Measurements from ENCODE around the gene TYMP.

The TYMP gene

DNA sequence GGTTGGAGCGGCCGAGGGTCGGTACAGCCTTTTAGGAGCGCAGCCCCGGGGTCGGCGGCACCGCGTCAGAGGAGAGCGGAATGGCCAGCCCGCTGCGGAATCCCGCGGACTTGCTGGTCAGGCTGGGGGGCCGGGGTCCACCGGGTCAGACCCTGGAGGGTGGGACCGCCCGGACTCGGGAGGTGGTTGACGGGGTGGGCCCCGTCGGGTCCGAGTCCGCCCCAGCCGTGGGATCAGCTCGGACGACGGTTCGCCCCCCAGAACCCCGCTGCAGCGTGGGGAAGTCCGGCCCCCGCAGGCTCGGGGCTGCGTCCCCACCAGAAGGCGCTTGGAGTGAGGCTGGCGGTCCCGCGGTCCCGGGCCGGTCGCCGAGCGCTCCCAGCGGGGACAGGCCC lies 48.8 kb downstream of the TYMP start:
- no peaks in the 10 kb centered on the region for H3K4me1 ChIP-seq (ENCODE audit: control insufficient read depth, low read depth, low read length)
- H3K9me3 ChIP-seq (ENCODE audit: control insufficient read depth, low read depth, low read length), result no peaks in the 10 kb centered on the region
- H3K9ac ChIP-seq (ENCODE audit: low read length), result no peak overlapping the region
- peak overlapping the region; percentile 54 for H3K4me3 ChIP-seq (ENCODE audit: low read length)
- H3K27ac ChIP-seq (ENCODE audit: low read length), result no peak overlapping the region
- no peaks in the 10 kb centered on the region for H3K36me3 ChIP-seq (ENCODE audit: control insufficient read depth, low read depth, low read length)
- peaks cover 21% of the 10 kb centered on the region for H3K27me3 ChIP-seq (ENCODE audit: control insufficient read depth, insufficient read depth, low read length)

DNA sequence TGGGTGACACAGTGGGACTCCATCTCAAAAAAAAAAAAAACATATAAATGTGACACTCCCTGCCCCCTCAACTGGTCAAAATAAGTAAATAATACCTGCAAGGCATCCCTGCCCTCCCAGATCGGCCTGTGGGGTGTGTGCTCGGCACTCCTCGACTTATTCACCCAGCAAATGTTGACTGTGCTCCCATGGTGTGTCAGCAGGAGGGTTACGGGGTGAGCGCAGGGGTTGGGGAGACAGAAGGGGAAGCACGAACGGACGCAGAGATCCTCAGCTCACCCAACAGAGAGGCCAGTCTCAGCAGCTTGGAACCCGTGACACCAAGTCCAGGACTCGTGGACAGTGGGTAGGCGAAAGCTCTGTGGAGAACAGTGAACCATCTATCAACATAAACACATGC lies 50.1 kb downstream of the TYMP start:
- Histone ChIP-seq H3K9me3 (ENCODE audit: control insufficient read depth, low read depth, low read length) (no peaks in the 10 kb centered on the region), H3K9ac (ENCODE audit: low read length) (no peak overlapping the region), H3K4me1 (ENCODE audit: control insufficient read depth, low read depth, low read length) (peaks cover 5% of the 10 kb centered on the region), H3K27me3 (ENCODE audit: control insufficient read depth, insufficient read depth, low read length) (peaks cover 21% of the 10 kb centered on the region), H3K4me3 (ENCODE audit: low read length) (no peak overlapping the region), H3K36me3 (ENCODE audit: control insufficient read depth, low read depth, low read length) (no peaks in the 10 kb centered on the region), H3K27ac (ENCODE audit: low read length) (no peak overlapping the region)

DNA sequence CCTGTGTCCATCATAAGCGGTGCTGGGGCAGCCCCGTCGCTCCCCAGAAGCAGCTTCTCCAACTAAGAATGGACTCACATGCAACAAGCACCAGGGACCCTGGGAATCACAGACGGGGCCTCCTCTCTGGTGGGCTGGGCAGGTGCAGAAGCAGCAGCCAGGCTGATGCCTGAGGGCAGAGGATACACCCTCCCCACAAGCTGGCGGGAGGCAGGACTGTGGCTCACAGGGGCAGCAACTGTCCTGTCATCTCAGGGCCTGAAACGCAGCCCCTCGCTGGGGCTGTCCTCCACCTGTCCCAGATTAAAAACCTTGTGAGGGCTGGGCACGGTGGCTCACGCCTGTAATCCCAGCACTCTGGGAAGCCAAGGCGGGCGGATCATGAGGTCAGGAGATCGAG lies 51.9 kb downstream of the TYMP start:
- no peak overlapping the region for H3K4me3 ChIP-seq (ENCODE audit: low read length)
- peaks cover 11% of the 10 kb centered on the region for H3K4me1 ChIP-seq (ENCODE audit: control insufficient read depth, low read depth, low read length)
- no peaks in the 10 kb centered on the region for H3K9me3 ChIP-seq (ENCODE audit: control insufficient read depth, low read depth, low read length)
- no peak overlapping the region for H3K9ac ChIP-seq (ENCODE audit: low read length)
- no peak overlapping the region for H3K27ac ChIP-seq (ENCODE audit: low read length)
- peaks cover 21% of the 10 kb centered on the region for H3K27me3 ChIP-seq (ENCODE audit: control insufficient read depth, insufficient read depth, low read length)
- H3K36me3 ChIP-seq (ENCODE audit: control insufficient read depth, low read depth, low read length), result no peaks in the 10 kb centered on the region

DNA sequence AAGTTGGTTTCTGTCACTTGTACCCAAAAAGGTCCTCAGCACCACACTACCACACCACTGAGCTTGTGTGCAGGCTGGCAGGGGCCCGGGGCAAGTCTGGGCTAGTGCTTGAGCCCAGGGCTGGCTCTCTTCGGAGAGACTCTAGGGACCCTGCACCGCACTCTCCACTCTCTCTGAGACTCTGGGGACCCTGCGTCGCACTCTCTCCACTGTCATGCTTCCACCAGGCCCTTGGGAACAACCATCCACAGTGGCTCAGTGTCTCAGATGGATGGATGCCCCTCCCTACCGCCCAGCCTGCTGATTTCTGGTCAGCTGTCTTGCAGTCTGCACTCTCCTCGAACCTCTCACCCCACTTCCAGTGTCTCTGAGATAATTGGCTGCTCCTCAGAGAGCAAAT lies 52.9 kb downstream of the TYMP start:
- H3K9me3 ChIP-seq (ENCODE audit: control insufficient read depth, low read depth, low read length), result no peaks in the 10 kb centered on the region
- H3K9ac ChIP-seq (ENCODE audit: low read length), result no peak overlapping the region
- H3K36me3 ChIP-seq (ENCODE audit: control insufficient read depth, low read depth, low read length), result no peaks in the 10 kb centered on the region
- no peak overlapping the region for H3K4me3 ChIP-seq (ENCODE audit: low read length)
- peaks cover 11% of the 10 kb centered on the region for H3K4me1 ChIP-seq (ENCODE audit: control insufficient read depth, low read depth, low read length)
- no peak overlapping the region for H3K27ac ChIP-seq (ENCODE audit: low read length)
- H3K27me3 ChIP-seq (ENCODE audit: control insufficient read depth, insufficient read depth, low read length), result peaks cover 21% of the 10 kb centered on the region
